ENCODE data around the gene KRT80. TPM values are rescaled to one million over a fixed set of nuclear protein-coding genes. Genes with fewer than 3 reads are reported as not detected.

The KRT80 gene
- total and polyA plus RNA-seq, 2 donors (not counting 3 experiments of a cell fraction or from before 2014, with no cell fraction given): 13.6 to 23.7 TPM

GRCh38 chr12:52227606-52228166 is 35.9 kb upstream of the KRT80 start:
- ChIA-PET CTCF (interaction anchor here (0.8 to 2.5 kb wide), 3 partner anchors 51 to 100 kb away, joined by 3 to 8 read pairs (median 4); no protein-coding TSS in a partner anchor), POLR2A (no interaction called here)
- no peaks in the 10 kb centered on the region for H3K9me1 ChIP-seq (replicated peaks; ENCODE audit: control insufficient read depth, extremely low read depth, insufficient read depth, low read length)
- intact Hi-C loops (cut with micrococcal nuclease): no loop called here
- dilution Hi-C loops (cut with MboI; ENCODE audit: extremely low pct_ligation_motif_present, low sequenced_read_pairs): no loop called here
- H3K9ac ChIP-seq (replicated peaks; ENCODE audit: extremely low read depth, insufficient read depth, low read length): no peak overlapping the region
- H3K4me1 ChIP-seq (ENCODE audit: control insufficient read depth, extremely low read depth, insufficient read depth, low read length): peaks cover 32% of the 10 kb centered on the region
- H4K20me1 ChIP-seq (replicated peaks; ENCODE audit: control insufficient read depth, extremely low read depth, insufficient read depth, low read length): no peaks in the 10 kb centered on the region
- DNase-seq (ENCODE audit: low read depth, low spot score): no peak
- BruUV-seq (replicated peaks): no TSS peak
- peaks cover 5% of the 10 kb centered on the region for H3K79me2 ChIP-seq (ENCODE audit: control insufficient read depth, insufficient read depth, low read length)
- no peak overlapping the region for H3K27ac ChIP-seq (ENCODE audit: insufficient read depth, low read depth, low read length)
- H3K36me3 ChIP-seq (ENCODE audit: control insufficient read depth in 2 of 2, extremely low read depth in 1 of 2, insufficient read depth in 2 of 2, low read length in 2 of 2): no peaks in the 10 kb centered on the region
- H3K9me3 ChIP-seq (replicated peaks; ENCODE audit: control insufficient read depth, insufficient read depth, low read length): no peaks in the 10 kb centered on the region
- H2AFZ ChIP-seq (ENCODE audit: low read depth, low read length): no peak overlapping the region
- H3K4me3 ChIP-seq (replicated peaks in 1 of 3; ENCODE audit: insufficient read depth in 1 of 3, low read depth in 1 of 3, low read length in 3 of 3): no peak overlapping the region
- no peaks in the 10 kb centered on the region for H3K27me3 ChIP-seq (ENCODE audit: control insufficient read depth in 2 of 2, insufficient read depth in 2 of 2, low read length in 2 of 2)
- TF ChIP-seq MAX (IDR thresholded peaks at IDR 0.05; ENCODE audit: insufficient read depth, insufficient read length) (no peak), CTCF (IDR thresholded peaks at IDR 0.05; ENCODE audit: extremely low read depth in 1 of 2, insufficient read depth in 1 of 2, low read depth in 1 of 2, low read length in 2 of 2) (no peak), MYC (IDR thresholded peaks at IDR 0.05; ENCODE audit: low read depth, low read length) (no peak), JUN (IDR thresholded peaks at IDR 0.05; ENCODE audit: borderline replicate concordance, insufficient read depth, insufficient read length, low read depth) (no peak), FOS (IDR thresholded peaks at IDR 0.05; ENCODE audit: borderline replicate concordance, insufficient read depth, low read length) (no peak), EZH2 (IDR thresholded peaks at IDR 0.05; ENCODE audit: borderline replicate concordance, low read depth, low read length, severe bottlenecking) (no peak), POLR2AphosphoS5 (IDR thresholded peaks at IDR 0.05; ENCODE audit: insufficient read depth, low read depth, low read length) (no peak), GATA2 (IDR thresholded peaks at IDR 0.05; ENCODE audit: insufficient read depth, insufficient read length, low read depth, low read length) (no peak), POLR2A (IDR thresholded peaks at IDR 0.05; ENCODE audit: low read depth, low read length) (no peak)
- no peak overlapping the region for H3K4me2 ChIP-seq (ENCODE audit: insufficient read depth, low read length)
- FAIRE-seq: no peak

Measured in endothelial cell of umbilical vein (primary cell).